Right atrium auricular region (tissue), 2 donors: ENCODE measurements around the gene XPNPEP2. TPM values are rescaled to one million over a fixed set of nuclear protein-coding genes. Genes with fewer than 3 reads are reported as not detected.

ENCODE experiments used
- DNase-seq: peaks from one replicate; pipeline ENCODE4 v3.0.0-alpha.2; 2019; ENCODE audit warnings: low spot score
- H3K27ac ChIP-seq, 2 donors: fragments of 200-600 bp; sonication (generic); 1 replicate in 1 of 2; 2 replicates in 1 of 2; pipeline ENCODE4 v1.5.1; 2016 to 2019
- H3K27me3 ChIP-seq, 2 donors: fragments of 200-600 bp; sonication (generic); one replicate each; pipeline versions ENCODE4 v1.5.1 to v1.6.0; 2017 to 2019
- H3K36me3 ChIP-seq: fragments of 200-600 bp; sonication (generic); one replicate; pipeline ENCODE4 v1.5.1; 2016
- H3K4me1 ChIP-seq, 2 donors: fragments of 200-600 bp; sonication (generic); one replicate each; pipeline versions ENCODE4 v1.5.1 to v1.6.0; 2017 to 2019
- H3K4me3 ChIP-seq, 2 donors: fragments of 200-600 bp; sonication (generic); 1 replicate in 1 of 2; 2 replicates in 1 of 2; pipeline ENCODE4 v1.5.1; 2017 to 2019; ENCODE audit warnings: mild to moderate bottlenecking in 1 of 2, moderate library complexity in 1 of 2
- H3K9me3 ChIP-seq, 2 donors: fragments of 200-600 bp; sonication (generic); one replicate each; pipeline ENCODE4 v1.5.1; 2019
- CTCF ChIP-seq, 2 donors: fragments of 200-600 bp; sonication (generic); IDR thresholded peaks; one replicate each; pipeline ENCODE4 v1.5.1; 2019; ENCODE audit warnings: antibody characterized with exemption in 2 of 2
- total RNA-seq, 2 donors: library from RNA; depleted of rRNA; stranded (reverse); fragments of >200 nt; gene quantifications; one replicate each; pipeline ENCODE4 v1.1.0, GENCODE V29; 2016

XPNPEP2 gene
- total RNA-seq, 2 donors from 2014 or later, result 2.0 to 3.5 TPM

GRCh38 chrX:129700536-129700935 is 38.2 kb upstream of the XPNPEP2 start:
- no peak overlapping the region for H3K27ac ChIP-seq
- DNase-seq, result no peak
- no peaks in the 10 kb centered on the region for H3K9me3 ChIP-seq
- no peak for TF ChIP-seq CTCF (IDR thresholded peaks at IDR 0.05)
- no peaks in the 10 kb centered on the region for H3K36me3 ChIP-seq
- no peaks in the 10 kb centered on the region for H3K27me3 ChIP-seq
- no peak overlapping the region for H3K4me3 ChIP-seq
- no peaks in the 10 kb centered on the region for H3K4me1 ChIP-seq

GRCh38 chrX:129701624-129702069 is 37.1 kb upstream of the XPNPEP2 start:
- no peaks in the 10 kb centered on the region for H3K4me1 ChIP-seq
- H3K36me3 ChIP-seq, result no peaks in the 10 kb centered on the region
- no peaks in the 10 kb centered on the region for H3K9me3 ChIP-seq
- peak overlapping the region in 1 of 2 donors; percentile 50 for H3K27ac ChIP-seq
- TF ChIP-seq CTCF (IDR thresholded peaks at IDR 0.05), result no peak
- no peaks in the 10 kb centered on the region for H3K27me3 ChIP-seq
- no peak overlapping the region for H3K4me3 ChIP-seq
- peak; percentile 79 for DNase-seq

GRCh38 chrX:129704491-129704890 is 34.3 kb upstream of the XPNPEP2 start:
- peaks cover 0 to 11% of the 10 kb centered on the region in 2 donors for H3K9me3 ChIP-seq
- TF ChIP-seq CTCF (IDR thresholded peaks at IDR 0.05), result no peak
- DNase-seq, result no peak
- H3K27ac ChIP-seq, result no peak overlapping the region
- no peaks in the 10 kb centered on the region for H3K27me3 ChIP-seq
- H3K4me1 ChIP-seq, result no peaks in the 10 kb centered on the region
- no peaks in the 10 kb centered on the region for H3K36me3 ChIP-seq
- no peak overlapping the region for H3K4me3 ChIP-seq

GRCh38 chrX:129705377-129705925 is 33.3 kb upstream of the XPNPEP2 start:
- H3K4me1 ChIP-seq, result no peaks in the 10 kb centered on the region
- no peak overlapping the region for H3K4me3 ChIP-seq
- H3K27me3 ChIP-seq, result no peaks in the 10 kb centered on the region
- TF ChIP-seq CTCF (IDR thresholded peaks at IDR 0.05), result no peak
- no peak for DNase-seq
- no peak overlapping the region for H3K27ac ChIP-seq
- peaks cover 0 to 11% of the 10 kb centered on the region in 2 donors for H3K9me3 ChIP-seq
- H3K36me3 ChIP-seq, result no peaks in the 10 kb centered on the region

- DNase-seq, result no peak
- Histone ChIP-seq H3K27me3 (no peaks in the 10 kb centered on the region), H3K9me3 (peaks cover 0 to 11% of the 10 kb centered on the region in 2 donors), H3K4me3 (no peak overlapping the region), H3K36me3 (no peaks in the 10 kb centered on the region), H3K27ac (peak overlapping the region in 1 of 2 donors; percentile 22), H3K4me1 (no peaks in the 10 kb centered on the region)
- no peak for TF ChIP-seq CTCF (IDR thresholded peaks at IDR 0.05)
These were observed 32.8 kb upstream of the XPNPEP2 start for GRCh38 chrX:129705988-129706387.
